ENCODE data around the gene POLR2L. TPM values are rescaled to one million over a fixed set of nuclear protein-coding genes. Genes with fewer than 3 reads are reported as not detected.

Gene POLR2L
- total and polyA plus RNA-seq, 10 donors = 24.6 to 131 (median 66.2) TPM

- WGBS, 5 donors = 71 to 86% (median 81%) methylated on average over 20 to 28 of the region's 28 CpGs
- Histone ChIP-seq H3K27me3 (replicated peaks in 1 of 7) (peaks cover 0 to 40% (median 4%) of the 10 kb centered on the region in 7 donors), H3K4me3 (peak overlapping the region in 5 of 8 donors; percentile 29 to 77 (median 59)), H3K36me3 (peaks cover 0 to 25% (median 0%) of the 10 kb centered on the region in 6 donors), H3K4me1 (peaks cover 16 to 71% (median 41%) of the 10 kb centered on the region in 6 donors), H3K27ac (no peak overlapping the region), H3K9me3 (no peaks in the 10 kb centered on the region)
- intact Hi-C loops (cut with DNase I; ENCODE audit: low total_unique reads) = no loop called here
- TF ChIP-seq CTCF (IDR thresholded peaks at IDR 0.05 in 8 of 11, conservative IDR thresholded peaks at IDR 0.05 in 3 of 11) (no peak), POLR2AphosphoS5 (IDR thresholded peaks at IDR 0.05) (peak in 2 of 3 donors; percentile 4 to 9)
- DNase-seq = no peak
Measured at GRCh38 chr11:850775-851763, 8.7 kb upstream of the POLR2L start.

- Histone ChIP-seq H3K9me3 (no peaks in the 10 kb centered on the region), H3K27ac (peak overlapping the region in 2 of 8 donors; percentile 11 to 18), H3K27me3 (replicated peaks in 1 of 7) (peaks cover 0 to 40% (median 4%) of the 10 kb centered on the region in 7 donors), H3K4me1 (peaks cover 16 to 71% (median 46%) of the 10 kb centered on the region in 6 donors), H3K36me3 (peaks cover 0 to 25% (median 0%) of the 10 kb centered on the region in 6 donors), H3K4me3 (peak overlapping the region; percentile 12 to 77 (median 47))
- TF ChIP-seq POLR2AphosphoS5 (IDR thresholded peaks at IDR 0.05) (peak in 1 of 3 donors; percentile 35), POLR2A (IDR thresholded peaks at IDR 0.05) (no peak)
- 28 to 68% (median 42%) methylated on average over 31 to 97 of the region's 97 CpGs for WGBS, 5 donors
- intact Hi-C loops (cut with DNase I; ENCODE audit: low total_unique reads) = loop anchor here (10.0 kb wide), 1 partner anchor 205 kb away; no protein-coding TSS in a partner anchor
- no peak for DNase-seq
Measured at GRCh38 chr11:849951-850774, 7.8 kb upstream of the POLR2L start.

- H3K27ac ChIP-seq = peak overlapping the region in 4 of 8 donors; percentile 11 to 41 (median 30)
- no peaks in the 10 kb centered on the region for H3K9me3 ChIP-seq
- peaks cover 16 to 75% (median 54%) of the 10 kb centered on the region in 6 donors for H3K4me1 ChIP-seq
- peak overlapping the region; percentile 30 to 77 (median 53) for H3K4me3 ChIP-seq
- peak in 1 of 3 donors; percentile 16 for TF ChIP-seq POLR2AphosphoS5 (IDR thresholded peaks at IDR 0.05)
- TF ChIP-seq POLR2A (IDR thresholded peaks at IDR 0.05) = no peak
- H3K27me3 ChIP-seq (replicated peaks in 1 of 7) = peaks cover 0 to 46% (median 4%) of the 10 kb centered on the region in 7 donors
- H3K36me3 ChIP-seq = peaks cover 0 to 23% (median 0%) of the 10 kb centered on the region in 6 donors
- no peak for DNase-seq
- 3 to 24% (median 5%) methylated on average over 10 to 71 of the region's 71 CpGs for WGBS, 5 donors
- intact Hi-C loops (cut with DNase I; ENCODE audit: low total_unique reads) = loop anchor here (10.0 kb wide), 1 partner anchor 206 kb away; no protein-coding TSS in a partner anchor
Measured at GRCh38 chr11:849104-849824, 6.9 kb upstream of the POLR2L start.

DNA sequence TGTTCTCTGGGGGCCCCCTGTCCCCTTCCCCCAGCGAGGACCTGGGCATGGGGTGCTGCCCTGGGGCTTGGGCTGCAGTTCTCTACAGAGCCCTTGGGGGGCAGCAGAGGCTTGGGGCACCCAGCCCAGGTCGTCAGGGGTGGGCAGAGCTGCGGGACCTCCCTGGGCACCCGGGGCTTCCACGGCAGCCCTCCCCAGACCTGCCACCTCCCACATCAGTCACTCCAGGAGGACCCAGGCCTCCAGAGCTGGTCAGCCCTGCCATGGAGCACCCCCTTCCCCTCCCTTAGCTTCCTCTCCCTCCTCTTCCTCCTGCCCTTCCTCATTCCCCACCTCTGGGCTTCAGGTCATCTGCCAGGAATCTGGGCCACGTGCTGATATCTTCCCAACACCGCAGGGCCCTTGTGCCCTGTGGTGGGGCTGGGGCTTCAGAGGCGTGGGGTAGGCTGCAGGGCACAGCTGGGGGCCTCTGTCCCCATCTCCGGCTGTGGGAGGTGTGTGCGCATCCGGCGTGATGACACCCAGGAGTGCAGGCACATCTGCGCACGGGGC is 6.1 kb upstream of the POLR2L start:
- H3K36me3 ChIP-seq = peaks cover 0 to 15% (median 0%) of the 10 kb centered on the region in 6 donors
- peaks cover 19 to 83% (median 62%) of the 10 kb centered on the region in 6 donors for H3K4me1 ChIP-seq
- DNase-seq = peak; percentile 90
- peaks cover 0 to 54% (median 4%) of the 10 kb centered on the region in 7 donors for H3K27me3 ChIP-seq (replicated peaks in 1 of 7)
- 15 to 28% (median 23%) methylated on average over 11 to 14 of the region's 14 CpGs for WGBS, 5 donors
- no peaks in the 10 kb centered on the region for H3K9me3 ChIP-seq
- intact Hi-C loops (cut with DNase I; ENCODE audit: low total_unique reads) = loop anchor here (10.0 kb wide), 1 partner anchor 206 kb away; no protein-coding TSS in a partner anchor
- peak overlapping the region in 6 of 8 donors; percentile 42 to 77 (median 56) for H3K4me3 ChIP-seq
- peak overlapping the region in 2 of 8 donors; percentile 25 to 41 for H3K27ac ChIP-seq
- TF ChIP-seq CTCF (IDR thresholded peaks at IDR 0.05 in 8 of 11, conservative IDR thresholded peaks at IDR 0.05 in 3 of 11) (peak; percentile 82 to 98 (median 96)), POLR2AphosphoS5 (IDR thresholded peaks at IDR 0.05) (peak in 2 of 3 donors; percentile 37 to 55), POLR2A (IDR thresholded peaks at IDR 0.05) (no peak)

Measured in spleen (tissue), 11 donors.